GM19463 (cell line): ENCODE results near the gene GID4.
A peak's percentile ranks its signal among the peaks of the same experiment; 100 is the strongest.
"Not testable (repeated sequence)": the region's sequence is repeated elsewhere in the genome, so short reads cannot be mapped to it uniquely, and the experiment has no call there.

Experiments used
- ATAC-seq: cut with Tn5 transposase; IDR thresholded peaks from one replicate; pipeline ENCODE4 v1.9.1; 2021; ENCODE audit warnings: mild to moderate bottlenecking, moderate library complexity; ENCODE audit not compliant: unreplicated experiment

GID4 gene

DNA sequence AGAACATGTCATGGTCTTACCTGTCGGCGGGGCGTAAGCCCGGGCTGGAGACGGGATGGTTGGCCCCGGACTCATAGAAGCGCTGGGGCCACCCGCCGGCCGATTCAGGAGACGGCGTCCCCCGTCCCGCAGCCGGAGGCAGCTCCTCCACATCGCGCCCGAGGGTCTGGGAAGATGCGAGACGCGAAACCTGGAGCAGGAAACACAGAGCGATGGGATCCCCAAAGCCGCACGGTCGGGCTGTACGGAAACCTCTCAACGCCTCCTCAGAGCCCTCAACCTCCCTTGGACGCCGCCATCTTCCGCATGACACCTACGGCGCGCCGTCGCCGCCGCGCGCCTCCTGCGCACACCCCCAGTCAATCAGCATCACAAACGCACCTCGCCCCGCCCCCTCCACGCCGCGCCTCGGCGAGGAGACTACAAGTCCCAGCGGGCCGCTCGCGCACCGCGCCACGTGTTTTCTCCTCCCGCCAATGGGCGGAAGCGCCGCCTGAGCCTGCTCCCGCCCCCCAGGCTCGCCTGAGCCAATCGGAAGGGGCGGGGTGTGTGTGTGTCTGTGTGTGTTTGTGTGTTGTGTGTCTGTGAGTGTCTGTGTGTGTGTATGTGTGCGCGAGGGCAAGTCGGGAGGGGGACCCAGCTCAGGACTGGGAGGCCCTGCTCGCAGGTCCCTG is at the start of gene GID4, which contains the start of gene ATPAF2:
TSS of gene GID4 (plus strand) at position 548 of the 674 bp plus-strand sequence. CDS start at position 605, 57 bp downstream.
TSS of gene ATPAF2 (minus strand) at position 308 of the 674 bp plus-strand sequence. CDS start at position 153, 155 bp downstream.
- peak; percentile 85 for ATAC-seq

DNA sequence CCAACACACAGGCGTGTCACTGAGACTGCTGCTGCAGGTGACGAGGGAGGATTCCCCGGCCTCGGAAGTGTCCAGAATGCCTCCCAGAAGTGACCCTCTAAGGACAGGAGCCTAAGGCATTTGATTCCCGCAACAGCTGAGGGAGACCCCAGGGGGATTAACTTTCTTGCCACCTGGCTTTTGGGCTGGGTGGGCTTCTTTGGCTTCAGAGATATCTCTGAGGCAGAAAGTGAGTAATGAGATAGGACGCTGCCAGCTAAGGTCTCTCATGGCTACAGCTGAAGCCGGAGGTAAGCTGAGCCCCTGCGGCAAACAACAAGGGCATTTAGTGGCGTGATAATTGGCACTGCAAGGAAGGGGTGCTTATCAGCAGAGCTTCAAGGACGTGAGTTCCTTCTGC is 49.6 kb upstream of the GID4 start:
- no peak for ATAC-seq

DNA sequence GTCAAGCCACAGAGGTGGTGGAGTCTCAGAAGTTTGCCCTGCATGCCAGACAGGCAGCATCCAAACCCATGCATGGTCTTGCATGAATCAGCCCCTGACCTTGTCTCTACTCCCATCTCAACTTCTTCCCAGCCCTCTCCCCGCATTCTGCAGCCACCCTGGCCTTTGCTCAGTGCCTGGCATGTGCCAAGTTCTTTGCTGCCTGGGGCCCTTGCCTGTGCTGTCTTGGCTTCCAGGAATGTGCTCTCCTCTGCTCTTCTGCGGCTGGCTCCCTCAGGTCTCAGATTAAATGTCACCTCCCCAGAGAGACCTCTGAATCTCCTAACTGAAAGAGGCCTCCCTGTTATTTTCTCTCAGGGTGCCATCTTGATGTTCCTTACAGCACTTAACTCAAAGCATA is 48.9 kb upstream of the GID4 start:
- ATAC-seq = no peak

DNA sequence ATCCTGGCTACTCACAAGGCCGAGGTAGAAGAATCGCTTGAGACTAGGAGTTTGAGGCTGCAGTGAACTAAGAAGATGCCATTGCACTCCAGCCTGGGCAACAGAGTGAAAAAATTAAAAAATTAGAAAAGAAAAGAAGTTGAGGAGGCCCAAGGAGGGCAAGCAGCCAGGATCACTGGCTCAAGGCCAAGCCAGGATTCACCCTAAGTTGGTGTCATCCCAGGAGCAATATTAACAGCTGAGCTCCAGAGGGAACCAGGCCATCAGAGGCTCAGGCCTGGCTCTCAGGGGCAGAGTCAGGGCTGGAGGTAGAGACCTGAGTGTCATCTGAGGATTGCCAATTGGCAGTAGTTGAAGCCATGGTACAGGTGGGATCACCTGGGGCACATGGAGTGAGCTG is 45.8 kb upstream of the GID4 start:
- no peak for ATAC-seq

DNA sequence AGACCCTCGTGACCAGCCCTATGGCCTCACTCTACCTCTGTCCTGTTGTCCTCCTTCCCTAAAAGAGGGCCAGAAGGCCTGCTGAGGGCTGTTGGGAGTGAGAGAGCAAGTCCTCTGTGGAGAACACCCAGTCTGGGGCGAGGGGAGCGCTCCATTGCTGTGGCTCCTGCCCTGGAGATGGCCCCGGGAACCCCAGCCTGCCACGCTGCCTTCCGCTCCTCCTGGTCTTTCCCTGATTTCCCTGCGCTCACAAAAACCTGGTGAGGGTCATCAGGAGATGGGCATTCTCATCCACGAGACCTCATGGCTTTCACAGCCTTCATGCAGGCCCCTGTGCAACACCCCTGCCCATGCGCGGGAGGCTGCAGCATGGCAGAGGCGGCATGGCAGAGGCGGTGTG is 45.4 kb upstream of the GID4 start:
- no peak for ATAC-seq

DNA sequence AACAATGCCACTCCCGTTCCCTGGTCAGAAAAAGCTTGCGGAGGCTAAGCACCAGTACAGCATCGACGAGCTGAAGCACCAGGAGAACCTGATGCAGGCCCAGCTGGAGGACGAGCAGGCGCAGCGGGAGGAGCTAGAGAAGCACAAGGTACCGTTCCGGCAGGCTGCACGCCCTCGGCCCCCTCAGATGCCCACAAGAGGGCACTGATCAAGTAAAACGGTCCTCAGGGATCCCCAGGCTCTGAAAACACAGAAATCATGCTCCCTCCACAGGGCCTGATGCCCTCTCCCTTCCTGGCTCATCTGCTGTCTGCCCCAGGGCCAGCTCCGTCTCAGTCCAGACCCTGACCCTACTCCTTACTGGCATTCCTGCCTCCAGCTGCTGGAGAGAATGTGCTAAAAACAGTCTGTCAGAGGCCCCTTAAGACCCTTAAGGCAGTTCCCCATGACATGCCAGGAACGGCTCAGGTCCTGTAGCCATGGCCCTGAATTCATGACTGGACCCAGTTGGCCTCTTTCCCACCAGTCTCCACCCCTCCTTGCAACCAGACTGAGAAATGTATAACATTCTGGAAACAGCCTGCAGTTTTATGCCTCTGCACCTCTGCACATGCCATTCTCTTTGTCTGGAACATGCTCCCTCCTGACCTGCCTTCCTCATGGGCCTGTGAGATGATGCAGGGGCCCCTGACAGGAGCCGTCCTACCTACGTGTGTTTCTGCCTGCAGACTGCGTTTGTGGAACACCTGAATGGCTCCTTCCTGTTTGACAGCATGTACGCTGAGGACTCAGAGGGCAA is 44.7 kb upstream of the GID4 start:
- no peak for ATAC-seq

DNA sequence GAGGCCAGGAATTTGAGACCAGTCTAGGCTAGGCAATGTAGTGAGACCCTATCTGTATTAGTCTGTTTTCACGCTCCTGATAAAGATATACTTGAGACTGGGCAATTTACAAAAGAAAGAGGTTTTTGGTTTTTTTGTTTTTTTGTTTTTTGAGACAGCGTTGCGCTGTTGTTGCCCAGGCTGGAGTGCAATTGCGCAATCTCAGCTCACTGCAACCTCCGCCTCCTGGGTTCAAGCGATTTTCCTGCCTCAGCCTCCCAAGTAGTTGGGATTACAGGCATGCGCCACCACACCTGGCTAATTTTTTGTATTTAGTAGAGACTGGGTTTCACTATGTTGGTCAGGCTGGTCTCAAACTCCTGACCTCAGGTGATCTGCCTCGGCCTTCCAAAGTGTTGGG is 43.3 kb upstream of the GID4 start:
- not testable (repeated sequence) for ATAC-seq

DNA sequence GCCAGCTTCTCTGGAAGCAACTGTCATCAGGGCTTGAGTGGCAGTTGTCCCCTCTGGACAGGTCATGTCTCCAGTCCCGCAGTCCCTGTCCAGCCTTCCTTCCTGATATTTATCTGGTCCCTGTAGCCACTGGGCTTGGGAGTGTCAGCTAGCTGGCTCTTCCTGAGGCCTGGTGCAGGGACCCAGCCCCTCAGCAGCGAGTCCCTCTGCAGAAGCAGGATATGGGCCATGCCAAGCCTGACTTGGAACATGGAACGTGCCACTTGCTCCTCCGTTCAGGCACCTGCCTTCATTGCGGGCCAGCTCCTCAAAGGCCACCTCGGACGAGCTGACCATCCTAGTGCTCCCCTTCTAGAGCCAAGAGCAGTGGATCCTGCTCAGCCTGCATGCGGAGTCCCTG is 40.3 kb upstream of the GID4 start:
- ATAC-seq = no peak

DNA sequence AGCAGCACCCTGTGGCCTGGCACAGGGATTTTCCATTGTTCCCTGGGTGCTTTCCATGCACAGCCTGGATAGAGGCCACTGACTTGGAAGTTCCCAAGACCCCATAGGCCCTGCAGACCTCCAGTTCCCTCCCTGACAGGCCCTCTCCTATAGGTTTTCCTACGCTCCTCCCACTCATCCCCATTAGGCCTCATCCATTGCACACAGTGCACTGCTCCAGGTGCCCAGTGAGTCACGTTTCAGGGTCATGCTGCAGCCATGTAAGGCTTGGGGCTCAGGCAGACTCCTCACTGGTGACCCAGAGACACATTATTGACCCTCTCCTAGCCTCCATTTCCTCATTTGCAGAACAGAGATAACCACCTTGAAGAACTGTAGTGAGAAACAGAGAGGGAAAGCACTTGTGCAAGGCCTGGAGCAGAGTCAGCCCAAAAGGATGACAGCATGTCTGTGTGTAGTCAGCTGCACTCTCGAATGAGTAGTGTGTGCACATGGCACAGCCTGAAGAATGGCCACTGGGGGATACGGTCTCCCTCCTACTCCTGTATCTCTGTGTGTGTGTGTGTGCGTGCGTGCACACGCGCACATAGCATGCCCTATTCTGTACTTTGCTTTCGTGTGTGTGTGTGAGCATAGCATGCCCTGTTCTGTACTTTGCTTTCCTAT is 39.7 kb upstream of the GID4 start:
- no peak for ATAC-seq

DNA sequence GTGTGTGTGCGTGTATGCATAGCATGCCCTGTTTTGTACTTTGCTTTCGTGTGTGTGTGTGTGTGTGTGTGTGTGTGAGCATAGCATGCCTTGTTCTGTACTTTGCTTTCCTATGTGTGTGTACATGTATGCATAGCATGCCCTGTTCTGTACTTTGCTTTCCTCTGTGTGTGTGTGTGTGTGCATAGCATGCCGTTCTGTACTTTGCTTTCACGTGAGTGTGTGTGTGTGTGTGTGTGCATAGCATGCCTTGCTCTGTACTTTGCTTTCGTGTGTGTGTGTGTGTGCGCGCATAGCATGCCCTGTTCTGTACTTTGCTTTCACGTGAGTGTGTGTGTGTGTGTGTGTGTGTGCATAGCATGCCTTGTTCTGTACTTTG is 39.2 kb upstream of the GID4 start:
- ATAC-seq = no peak

DNA sequence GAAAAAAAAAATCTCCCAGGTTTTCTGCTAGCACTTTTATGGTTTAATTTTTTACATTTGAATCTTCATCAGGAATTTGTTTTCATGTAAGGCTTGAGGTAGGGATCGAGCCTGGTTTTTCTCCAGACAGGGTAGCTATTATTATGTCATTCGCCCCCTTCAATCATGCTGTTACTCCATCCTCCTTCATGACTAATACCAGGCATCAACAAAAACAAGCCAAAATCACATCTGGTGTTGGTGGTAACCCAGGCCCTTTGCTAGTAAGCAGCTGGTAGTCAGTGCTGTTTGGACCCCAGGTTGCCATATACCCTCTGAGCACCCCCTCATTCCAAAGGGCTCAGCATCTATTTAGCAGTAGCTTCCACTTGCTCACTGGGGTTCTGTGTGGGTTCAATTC is 37.0 kb upstream of the GID4 start:
- no peak for ATAC-seq

DNA sequence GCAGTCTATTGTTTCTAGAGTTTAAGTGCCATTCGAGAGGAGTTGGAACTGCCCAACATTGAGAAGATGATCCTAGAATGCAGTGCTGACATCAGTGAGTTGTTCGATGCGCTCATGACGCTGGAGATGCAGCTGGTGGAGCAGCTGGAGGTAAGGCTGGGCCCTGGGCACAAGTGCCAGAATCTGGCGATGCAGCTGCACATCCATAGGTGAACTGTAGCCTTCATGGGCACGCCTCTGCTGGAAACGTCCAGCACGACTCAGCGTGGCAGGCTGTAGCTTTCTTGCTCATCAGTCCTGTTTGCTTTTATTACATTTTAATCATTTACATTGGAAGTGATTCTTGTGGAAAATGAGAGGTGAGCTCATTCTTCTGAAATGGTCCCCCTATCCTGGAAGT is 34.9 kb upstream of the GID4 start:
- ATAC-seq = no peak

DNA sequence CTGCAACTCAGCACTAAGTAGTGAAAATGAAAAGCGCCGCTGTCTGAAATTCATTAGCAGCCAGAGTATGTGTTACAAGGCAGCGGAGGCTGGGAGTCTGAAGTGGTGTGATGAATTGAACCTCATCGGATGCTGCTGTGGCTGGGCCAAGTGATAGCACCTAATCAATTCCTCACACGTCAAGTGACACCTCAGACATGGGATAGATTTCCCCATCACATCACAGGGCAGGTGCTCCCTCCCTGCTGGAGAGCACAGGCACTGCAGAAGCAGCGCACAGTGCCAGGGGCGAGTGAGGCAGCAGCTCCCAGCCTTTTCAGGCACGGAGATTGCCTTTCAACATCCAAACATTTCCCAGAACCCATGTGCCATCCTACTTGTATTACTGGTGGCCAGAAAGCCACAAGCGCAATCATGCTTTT is 34.3 kb upstream of the GID4 start:
- no peak for ATAC-seq

DNA sequence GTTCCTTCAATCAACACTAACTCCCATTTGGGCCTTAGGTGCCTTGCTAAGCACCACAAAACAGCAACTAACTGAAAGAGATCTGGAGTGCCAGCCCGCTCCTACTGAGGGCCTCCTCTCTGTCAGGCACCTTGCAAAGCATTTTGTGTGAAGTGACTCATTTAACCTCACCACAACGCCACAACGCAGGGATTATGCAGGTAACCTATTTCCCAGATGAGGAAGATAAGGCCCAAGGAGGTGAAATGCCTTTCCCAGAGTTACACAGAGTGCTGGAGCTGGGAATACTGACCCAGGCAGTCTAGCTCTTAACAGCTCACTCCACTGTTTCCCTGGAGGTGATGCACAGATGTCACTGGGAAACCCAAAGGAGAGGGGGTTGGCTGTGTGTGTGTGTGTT is 33.7 kb upstream of the GID4 start:
- no peak for ATAC-seq

DNA sequence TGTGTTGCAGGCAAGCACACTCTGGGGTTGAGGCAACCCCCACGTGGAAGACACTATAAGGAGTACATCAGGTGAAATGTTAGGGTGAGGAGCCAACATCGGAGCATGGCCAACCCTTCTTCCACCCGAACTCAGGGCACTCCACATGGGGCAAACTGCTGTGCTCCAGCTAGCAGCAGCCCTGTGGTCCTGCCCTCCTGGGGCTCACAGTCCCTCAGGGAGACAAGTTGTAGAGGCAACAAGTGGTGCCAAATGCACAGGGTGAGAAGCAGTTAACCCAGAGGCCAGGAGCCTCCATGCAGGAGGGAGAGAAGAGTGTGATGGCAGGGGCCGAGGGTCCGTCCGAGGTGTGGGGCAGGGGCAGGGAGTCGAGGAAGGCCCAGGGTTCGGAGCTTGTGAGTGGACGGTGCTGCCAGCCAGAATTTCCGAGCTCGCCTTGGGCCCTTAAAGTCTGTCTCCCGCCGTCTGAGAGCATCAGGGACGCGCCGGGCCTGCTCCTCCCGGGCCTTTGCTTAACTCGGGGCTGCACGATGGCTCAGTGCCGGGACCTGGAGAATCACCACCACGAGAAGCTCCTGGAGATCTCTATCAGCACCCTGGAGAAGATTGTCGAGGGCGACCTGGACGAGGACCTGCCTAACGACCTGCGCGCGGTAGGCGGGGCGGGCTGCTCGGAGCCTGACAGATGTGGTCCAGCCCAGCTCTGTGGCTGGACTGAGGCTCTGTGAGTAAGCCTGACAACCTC is 32.5 kb upstream of the GID4 start:
- no peak for ATAC-seq

DNA sequence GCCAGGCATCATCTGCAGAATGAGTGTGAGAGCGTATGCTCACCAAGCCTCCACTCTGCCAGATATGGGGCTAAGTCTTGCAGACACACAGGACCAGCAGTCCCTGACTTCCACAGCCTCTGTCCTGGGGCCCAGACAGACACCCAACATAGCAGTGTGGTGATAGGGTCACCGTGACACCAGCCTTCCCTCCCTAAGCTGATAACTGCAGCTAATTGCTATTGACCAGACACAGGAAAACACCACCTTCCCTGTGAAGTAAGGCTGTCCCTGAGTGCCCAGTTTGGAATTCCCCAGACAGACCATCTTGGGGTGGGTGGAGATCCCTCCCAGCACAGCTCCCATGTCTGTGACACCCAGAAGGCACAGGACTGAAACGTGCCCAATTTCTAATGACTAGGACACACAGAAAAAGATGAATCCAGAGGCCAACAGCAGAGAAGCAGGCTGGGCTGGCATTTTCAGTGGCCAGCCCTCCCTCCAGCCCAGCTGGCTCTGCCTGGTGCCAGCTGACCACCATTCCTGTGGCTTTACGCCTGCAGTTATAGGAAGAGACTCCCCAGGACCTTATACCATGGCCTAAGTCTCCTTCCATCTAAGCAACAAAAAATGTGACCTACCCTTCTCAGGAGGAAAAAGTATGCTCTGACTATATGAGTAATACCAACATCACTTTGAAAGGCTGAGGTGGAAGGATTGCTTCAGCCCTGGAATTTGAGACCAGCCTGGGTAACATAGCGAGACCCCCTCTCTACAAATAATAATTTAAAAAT is 30.5 kb upstream of the GID4 start:
- ATAC-seq = no peak

DNA sequence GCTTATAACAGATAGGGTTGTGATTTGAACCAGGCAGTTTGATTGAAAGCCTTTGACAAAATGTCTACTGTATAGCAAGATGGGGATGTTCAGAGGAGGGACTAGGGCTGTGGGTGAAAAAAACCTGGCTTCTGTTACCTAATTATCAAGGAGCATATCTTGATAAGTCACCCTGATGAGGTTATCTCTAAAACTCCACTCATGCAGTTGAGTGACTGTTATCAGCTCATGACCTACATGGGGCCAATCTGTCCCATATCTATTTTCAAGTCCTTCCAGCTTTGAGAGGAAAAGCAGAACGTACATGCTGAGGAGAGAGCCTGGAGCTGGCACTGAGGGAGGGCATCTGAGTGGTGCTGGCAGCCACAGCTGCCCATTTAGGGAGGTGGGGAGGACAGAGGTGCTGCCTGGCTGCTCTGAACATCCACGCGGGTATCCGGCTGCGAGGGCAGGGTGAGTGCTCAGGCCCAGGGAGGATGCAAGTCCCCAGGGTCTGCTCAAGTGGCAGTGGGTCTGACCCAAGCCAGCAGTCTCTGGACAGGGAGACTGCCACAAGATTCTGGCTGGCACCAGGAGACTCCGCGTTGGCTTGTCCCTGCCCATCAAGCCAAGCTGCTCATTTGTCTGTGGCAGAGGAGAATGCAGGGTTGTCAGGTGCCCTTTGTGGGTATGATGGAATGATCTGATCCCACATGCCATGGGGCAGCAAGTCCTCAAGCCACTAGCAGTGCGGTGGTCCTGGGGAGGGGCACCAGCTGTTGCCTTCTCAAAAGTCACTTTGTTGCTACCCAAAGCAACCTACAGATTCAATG is 29.4 kb upstream of the GID4 start:
- no peak for ATAC-seq

DNA sequence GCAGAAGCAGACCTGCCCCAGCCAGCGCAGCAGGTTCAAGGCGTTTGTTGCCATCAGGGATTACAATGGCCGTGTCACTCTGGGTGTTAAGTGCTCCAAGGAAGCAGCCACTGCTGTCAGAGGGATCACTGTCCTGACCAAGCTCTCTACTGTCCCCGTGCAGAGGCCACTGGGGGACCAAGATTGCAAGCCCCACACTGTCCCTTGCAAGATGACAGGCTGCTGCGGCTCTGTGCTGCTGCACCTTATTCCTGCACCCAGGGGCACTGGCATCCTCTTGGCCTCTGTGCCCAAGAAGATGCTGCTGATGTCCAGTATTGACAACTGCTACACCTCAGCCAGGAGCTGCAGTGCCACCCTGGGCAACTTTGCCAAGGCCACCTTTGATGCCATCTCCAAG is 27.9 kb upstream of the GID4 start:
- no peak for ATAC-seq

DNA sequence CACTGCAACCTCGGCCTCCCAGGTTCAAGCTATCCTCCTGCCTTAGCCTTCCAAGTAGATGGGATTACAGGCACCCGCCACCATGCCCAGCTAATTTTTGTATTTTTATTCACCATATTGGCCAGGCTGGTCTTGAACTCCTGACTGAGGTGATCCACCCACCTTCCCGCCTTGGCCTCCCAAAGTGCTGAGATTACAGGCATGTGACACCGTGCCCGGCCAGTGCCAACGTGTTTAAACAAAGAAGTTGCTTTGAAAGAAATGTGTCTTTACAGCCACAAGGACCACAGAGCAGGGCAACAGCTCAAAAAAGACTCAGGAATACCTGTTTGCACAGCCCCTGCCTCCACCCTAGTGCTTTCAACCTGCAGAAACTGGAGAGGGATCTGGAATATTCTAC is 25.2 kb upstream of the GID4 start:
- ATAC-seq = no peak

DNA sequence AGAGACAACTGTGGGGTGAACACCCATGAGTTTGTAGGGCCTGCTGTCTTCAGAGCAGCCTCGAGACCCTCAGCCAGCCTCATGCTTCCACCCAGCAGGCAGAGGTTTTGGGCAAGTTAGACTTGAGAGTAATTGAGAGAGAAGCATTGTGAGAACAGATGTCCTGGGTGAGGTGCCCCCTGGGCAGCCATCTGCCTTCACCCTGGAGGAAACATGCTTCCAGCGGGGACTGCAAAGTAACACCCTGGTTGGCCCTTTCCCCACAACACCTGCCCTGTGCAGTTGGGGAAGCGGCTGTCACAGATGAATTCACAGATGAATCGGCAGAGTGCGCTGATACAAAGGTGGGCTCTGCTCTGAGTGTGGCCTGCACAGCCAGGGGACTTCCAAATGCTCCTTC is 23.6 kb upstream of the GID4 start:
- no peak for ATAC-seq
